Neuronal stem cell (in vitro differentiated cells): ENCODE data around the gene RABGEF1.
"Not testable (repeated sequence)": the region's sequence is repeated elsewhere in the genome, so short reads cannot be mapped to it uniquely, and the experiment has no call there.

ENCODE experiments used
- DNase-seq: peaks from one replicate; pipeline ENCODE4 v3.0.0-alpha.2; 2013; ENCODE audit warnings: low spot score
- H2AFZ ChIP-seq: one replicate; pipeline ENCODE4 v1.6.1; 2013; ENCODE audit warnings: mild to moderate bottlenecking, low read length, inconsistent platforms
- H2AK5ac ChIP-seq: 2 replicates; pipeline ENCODE4 v1.6.1; 2013; ENCODE audit warnings: low read depth, mild to moderate bottlenecking, inconsistent platforms, low read length, moderate library complexity, mixed read lengths
- H2BK120ac ChIP-seq: 2 replicates; pipeline ENCODE4 v1.6.1; 2013; ENCODE audit warnings: low read depth, mild to moderate bottlenecking, inconsistent platforms, low read length, moderate library complexity, mixed read lengths
- H2BK12ac ChIP-seq: one replicate; pipeline ENCODE4 v1.6.1; 2013; ENCODE audit warnings: low read length, inconsistent platforms
- H2BK15ac ChIP-seq: 2 replicates; pipeline ENCODE4 v1.6.1; 2013; ENCODE audit warnings: mild to moderate bottlenecking, low read length, inconsistent platforms, mixed read lengths
- H2BK5ac ChIP-seq: one replicate; pipeline ENCODE4 v1.6.1; 2013; ENCODE audit warnings: inconsistent platforms, mild to moderate bottlenecking, low read length, moderate library complexity
- H3K14ac ChIP-seq: one replicate; pipeline ENCODE4 v1.6.1; 2013; ENCODE audit warnings: low read length, inconsistent platforms
- H3K18ac ChIP-seq: 2 replicates; pipeline ENCODE4 v1.6.1; 2013; ENCODE audit warnings: low read length, inconsistent platforms
- H3K23ac ChIP-seq: 2 replicates; pipeline ENCODE4 v1.6.1; 2013; ENCODE audit warnings: low read depth, mild to moderate bottlenecking, mixed read lengths, low read length, inconsistent platforms; ENCODE audit not compliant: poor library complexity
- H3K27ac ChIP-seq: replicated peaks from 3 replicates; pipeline ENCODE4 v1.5.1; 2013; ENCODE audit warnings: low read length, inconsistent platforms
- H3K27me3 ChIP-seq, 3 experiments: 2 replicates each; pipeline ENCODE4 v1.6.1; 2013; ENCODE audit warnings: low read length in 3 of 3, mild to moderate bottlenecking in 2 of 3, inconsistent platforms in 1 of 3, low read depth in 1 of 3, mixed read lengths in 1 of 3, moderate library complexity in 1 of 3; ENCODE audit not compliant: control insufficient read depth in 3 of 3, insufficient read depth in 3 of 3
- H3K36me3 ChIP-seq, 2 donors: replicated peaks in 1 of 2; 2 replicates each; pipeline ENCODE4 v1.6.1; 2013; ENCODE audit warnings: low read length in 2 of 2; ENCODE audit not compliant: control insufficient read depth in 2 of 2, insufficient read depth in 2 of 2
- H3K4ac ChIP-seq: 2 replicates; pipeline ENCODE4 v1.6.1; 2013; ENCODE audit warnings: inconsistent platforms, mild to moderate bottlenecking, low read length, moderate library complexity
- H3K4me1 ChIP-seq, 2 donors: 1 replicate in 1 of 2; 2 replicates in 1 of 2; pipeline ENCODE4 v1.6.1; 2013; ENCODE audit warnings: low read length in 2 of 2, low read depth in 1 of 2; ENCODE audit not compliant: control insufficient read depth in 2 of 2, insufficient read depth in 1 of 2
- H3K4me2 ChIP-seq: one replicate; pipeline ENCODE4 v1.6.1; 2013; ENCODE audit warnings: mild to moderate bottlenecking, low read length, inconsistent platforms; ENCODE audit not compliant: insufficient read depth, poor library complexity, severe bottlenecking
- H3K4me3 ChIP-seq, 2 donors: 2 replicates each; pipeline ENCODE4 v1.5.1; 2013; ENCODE audit warnings: low read length in 2 of 2, mild to moderate bottlenecking in 2 of 2, inconsistent platforms in 1 of 2, moderate library complexity in 1 of 2
- H3K79me1 ChIP-seq: one replicate; pipeline ENCODE4 v1.6.1; 2013; ENCODE audit warnings: low read depth, mild to moderate bottlenecking, inconsistent platforms, low read length, moderate library complexity
- H3K9ac ChIP-seq: one replicate; pipeline ENCODE4 v1.6.1; 2013; ENCODE audit warnings: mild to moderate bottlenecking, low read depth, low read length, inconsistent platforms; ENCODE audit not compliant: poor library complexity
- H3K9me3 ChIP-seq, 2 donors: replicated peaks in 1 of 2; 2 replicates each; pipeline versions ENCODE3 to v1.6.1; 2013; ENCODE audit warnings: low read length in 2 of 2, mild to moderate bottlenecking in 2 of 2, inconsistent platforms in 1 of 2, low read depth in 1 of 2, mixed read lengths in 1 of 2, moderate library complexity in 1 of 2; ENCODE audit not compliant: control insufficient read depth in 2 of 2, insufficient read depth in 1 of 2
- H4K8ac ChIP-seq: one replicate; pipeline ENCODE4 v1.6.1; 2013; ENCODE audit warnings: low read depth, mild to moderate bottlenecking, inconsistent platforms, low read length, moderate library complexity
- H4K91ac ChIP-seq: one replicate; pipeline ENCODE4 v1.6.1; 2013; ENCODE audit warnings: low read length, low read depth, mild to moderate bottlenecking, inconsistent platforms; ENCODE audit not compliant: poor library complexity
- WGBS, 2 donors: extraction: QIAGEN DNeasy Blood & Tissue Kit; methylation state at CpG; one replicate each; pipeline ENCODE4 v1.1.7; 2013; ENCODE audit warnings: missing lambda C conversion rate in 2 of 2, mixed read lengths in 1 of 2; ENCODE audit not compliant: insufficient read length in 2 of 2, insufficient replicate concordance in 1 of 2; ENCODE audit errors: extremely low coverage in 2 of 2; 5-methylcytosine and 5-hydroxymethylcytosine counted together

RABGEF1 gene

GRCh38 chr7:66768865-66769832 is 28.6 kb downstream of the RABGEF1 start:
- H3K18ac ChIP-seq = no peak overlapping the region
- H4K91ac ChIP-seq = no peak overlapping the region
- H3K36me3 ChIP-seq = peaks cover 0 to 14% of the 10 kb centered on the region in 2 donors
- no peak overlapping the region for H2BK120ac ChIP-seq
- no peak overlapping the region for H3K23ac ChIP-seq
- H3K4ac ChIP-seq = no peak overlapping the region
- H3K14ac ChIP-seq = no peak overlapping the region
- no peaks in the 10 kb centered on the region for H3K79me1 ChIP-seq
- no peak overlapping the region for H2BK5ac ChIP-seq
- no CpG with 5 or more reads among the region's 5 CpGs for WGBS, 2 donors
- no peak overlapping the region for H3K4me3 ChIP-seq
- no peaks in the 10 kb centered on the region for H3K27me3 ChIP-seq
- no peak overlapping the region for H4K8ac ChIP-seq
- H3K9me3 ChIP-seq = no peaks in the 10 kb centered on the region
- peaks cover 0 to 3% of the 10 kb centered on the region in 2 donors for H3K4me1 ChIP-seq
- DNase-seq = no peak
- H3K4me2 ChIP-seq = no peak overlapping the region
- H3K27ac ChIP-seq = no peak overlapping the region
- no peak overlapping the region for H2BK12ac ChIP-seq
- no peak overlapping the region for H2BK15ac ChIP-seq
- no peak overlapping the region for H3K9ac ChIP-seq
- H2AFZ ChIP-seq = no peak overlapping the region
- H2AK5ac ChIP-seq = no peak overlapping the region

- no peak overlapping the region for H3K18ac ChIP-seq
- no peak overlapping the region for H2BK120ac ChIP-seq
- no peak overlapping the region for H3K9ac ChIP-seq
- no peak overlapping the region for H3K4me3 ChIP-seq
- H2AK5ac ChIP-seq = no peak overlapping the region
- no peaks in the 10 kb centered on the region for H3K27me3 ChIP-seq
- H2BK5ac ChIP-seq = no peak overlapping the region
- no peak overlapping the region for H4K91ac ChIP-seq
- H2BK15ac ChIP-seq = no peak overlapping the region
- no peak overlapping the region for H2AFZ ChIP-seq
- H3K36me3 ChIP-seq = peaks cover 0 to 22% of the 10 kb centered on the region in 2 donors
- peaks cover 0 to 3% of the 10 kb centered on the region in 2 donors for H3K4me1 ChIP-seq
- H3K79me1 ChIP-seq = no peaks in the 10 kb centered on the region
- H3K4me2 ChIP-seq = no peak overlapping the region
- H3K27ac ChIP-seq = no peak overlapping the region
- H4K8ac ChIP-seq = no peak overlapping the region
- no peak overlapping the region for H3K14ac ChIP-seq
- no peak for DNase-seq
- no peak overlapping the region for H3K4ac ChIP-seq
- H3K23ac ChIP-seq = no peak overlapping the region
- no peak overlapping the region for H2BK12ac ChIP-seq
- no peaks in the 10 kb centered on the region for H3K9me3 ChIP-seq
- no CpG with 5 or more reads among the region's 5 CpGs for WGBS, 2 donors
Measured at GRCh38 chr7:66769833-66770512, 29.4 kb downstream of the RABGEF1 start.

GRCh38 chr7:66771795-66772194 is 31.3 kb downstream of the RABGEF1 start:
- Histone ChIP-seq H3K4me1 (peaks cover 0 to 3% of the 10 kb centered on the region in 2 donors), H3K14ac (no peak overlapping the region), H3K18ac (no peak overlapping the region), H3K9me3 (no peaks in the 10 kb centered on the region), H3K4me3 (no peak overlapping the region), H3K4me2 (no peak overlapping the region), H2AFZ (no peak overlapping the region), H3K4ac (no peak overlapping the region), H2AK5ac (no peak overlapping the region), H4K91ac (no peak overlapping the region), H3K9ac (no peak overlapping the region), H2BK5ac (no peak overlapping the region), H3K27me3 (no peaks in the 10 kb centered on the region), H2BK120ac (no peak overlapping the region), H2BK15ac (no peak overlapping the region), H3K36me3 (peaks cover 4 to 40% of the 10 kb centered on the region in 2 donors), H3K79me1 (no peaks in the 10 kb centered on the region), H3K27ac (no peak overlapping the region), H4K8ac (no peak overlapping the region), H3K23ac (no peak overlapping the region), H2BK12ac (no peak overlapping the region)
- WGBS, 2 donors = no CpG with 5 or more reads among the region's 9 CpGs
- DNase-seq = no peak

GRCh38 chr7:66773744-66774143 is 33.2 kb downstream of the RABGEF1 start:
- WGBS, 2 donors = no CpG with 5 or more reads among the region's 4 CpGs
- not testable (repeated sequence) for H3K4me2 ChIP-seq, H3K14ac ChIP-seq, H3K27me3 ChIP-seq, H3K18ac ChIP-seq, H2AK5ac ChIP-seq, H3K9ac ChIP-seq, H3K4me1 ChIP-seq, H3K4ac ChIP-seq, H4K8ac ChIP-seq, H2BK15ac ChIP-seq, H3K79me1 ChIP-seq, H3K27ac ChIP-seq, H2AFZ ChIP-seq, H3K9me3 ChIP-seq, DNase-seq, H4K91ac ChIP-seq, H3K4me3 ChIP-seq, H3K23ac ChIP-seq, H2BK120ac ChIP-seq, H2BK5ac ChIP-seq, H2BK12ac ChIP-seq
- peaks cover 5 to 60% of the 10 kb centered on the region in 2 donors for H3K36me3 ChIP-seq
